ENCODE data around the gene FOXJ1. TPM values are rescaled to one million over a fixed set of nuclear protein-coding genes. Genes with fewer than 3 reads are reported as not detected.

Gene FOXJ1
- total and polyA plus RNA-seq, 2 of the 13 experiments (the other 11 are each of a cell fraction or from before 2014, with no cell fraction given), result 0.98 to 1.6 TPM

GRCh38 chr17:76174037-76174436, 33.0 kb upstream of the FOXJ1 start (continued):
- TF ChIP-seq FOXK1 (CRISPR knock-in tag; IDR thresholded peaks at IDR 0.05; ENCODE audit: borderline replicate concordance, low read depth) (peak; percentile 35; the same call in 1 of the 2 replicates), MED1 (CRISPR knock-in tag; IDR thresholded peaks at IDR 0.05) (peak; percentile 68)

DNA sequence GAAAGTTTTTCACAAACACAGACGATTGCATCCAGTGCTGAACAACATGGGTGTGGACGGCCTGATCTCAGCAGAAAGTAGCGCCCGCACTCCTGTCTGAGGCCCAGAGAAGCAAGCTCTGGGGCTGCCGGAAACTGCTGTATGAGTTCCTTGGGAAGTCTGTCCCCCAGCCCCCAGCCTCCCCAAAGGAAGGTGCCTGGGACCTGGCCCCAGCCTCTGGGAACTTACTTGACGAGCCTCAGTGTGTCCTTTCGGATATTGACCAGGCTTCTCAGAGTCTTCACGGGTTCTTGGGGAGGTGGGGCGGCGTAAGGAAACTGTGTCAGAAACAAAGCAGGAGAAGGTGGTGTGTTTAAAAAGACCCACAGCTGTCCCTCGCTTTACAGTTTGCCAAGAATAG, 32.4 kb upstream of the FOXJ1 start:
- Histone ChIP-seq H3K9ac (ENCODE audit: insufficient read depth, low read depth, low read length) (0 out of 2 replicates have a peak overlapping the region, but pooled peaks have one; percentile 9), H3K27me3 (ENCODE audit: control insufficient read depth in 1 of 2, insufficient read depth in 2 of 2, low read length in 2 of 2) (no peaks in the 10 kb centered on the region; a peak in 2 of 5 replicates), H3K4me3 (replicated peaks in 1 of 3; ENCODE audit: insufficient read depth in 1 of 3, low read depth in 2 of 3, low read length in 3 of 3) (peak overlapping the region in 1 of 3 experiments; percentile 11; a peak in 1 of 6 replicates), H3K4me2 (ENCODE audit: low read depth, low read length) (peak overlapping the region; percentile 46), H3K79me2 (ENCODE audit: insufficient read depth, low read length) (no peaks in the 10 kb centered on the region), H3K9me3 (ENCODE audit: low read length) (no peaks in the 10 kb centered on the region), H4K20me1 (ENCODE audit: insufficient read depth, low read length) (no peaks in the 10 kb centered on the region), H3K27ac (ENCODE audit: extremely low read length, insufficient read depth, low read length) (no peak overlapping the region), H3K36me3 (replicated peaks in 1 of 2; ENCODE audit: control insufficient read depth in 1 of 2, insufficient read depth in 2 of 2, low read length in 2 of 2) (no peaks in the 10 kb centered on the region), H3K4me1 (ENCODE audit: insufficient read depth, low read length) (peaks cover 34% of the 10 kb centered on the region), H2AFZ (ENCODE audit: low read length) (no peak overlapping the region)
- DNase-seq (ENCODE audit: low spot score), result no peak
- CTCF ChIA-PET (ENCODE audit: low intra/inter-chr PET ratio, low total read pairs), result interaction anchor here (1.0 to 1.8 kb wide), 2 partner anchors 9 to 52 kb away, joined by 3 to 4 read pairs; no protein-coding TSS in a partner anchor
- no peak for ATAC-seq
- 73% methylated on average over 11 of the region's 11 CpGs for WGBS (ENCODE audit: low lambda C conversion rate)
- POLR2A ChIA-PET, result interaction anchor here (0.8 to 1.2 kb wide), 4 partner anchors 9 to 91 kb away, joined by 3 to 5 read pairs (median 3); partner anchors contain the start of gene UBALD2
- intact Hi-C loops (cut with micrococcal nuclease; ENCODE audit: unreplicated experiment), result no loop called here
- in situ Hi-C loops (cut with HindIII; ENCODE audit: extremely low pct_ligation_motif_present, low pct_unique_long_range_greater_than_20kb), result no loop called here
- FAIRE-seq, result no peak
- no TSS peak for BruUV-seq (replicated peaks)
- TF ChIP-seq ZBTB33 (CRISPR knock-in tag; IDR thresholded peaks at IDR 0.05) (peak; percentile 7; the same call in 1 of the 2 replicates), SMYD3 (CRISPR knock-in tag; IDR thresholded peaks at IDR 0.05) (0 out of 2 replicates have a peak, but pooled peaks have one; percentile 3), ATM (IDR thresholded peaks at IDR 0.05; ENCODE audit: borderline replicate concordance) (no peak), ZNF431 (CRISPR knock-in tag; IDR thresholded peaks at IDR 0.05; ENCODE audit: borderline replicate concordance, low read depth) (no peak), SNAPC5 (CRISPR knock-in tag; IDR thresholded peaks at IDR 0.05; ENCODE audit: borderline replicate concordance) (0 out of 2 replicates have a peak, but pooled peaks have one; percentile 1), ZNF687 (CRISPR knock-in tag; IDR thresholded peaks at IDR 0.05) (peak; percentile 12; the same call in 1 of the 2 replicates)
